ENCODE data around the gene SLC26A2. TPM values are rescaled to one million over a fixed set of nuclear protein-coding genes. Genes with fewer than 3 reads are reported as not detected.

The SLC26A2 gene
- total and polyA plus RNA-seq, 2 experiments from 2014 or later, result 6.2 to 11.1 TPM

- no peaks in the 10 kb centered on the region for H3K9me3 ChIP-seq (ENCODE audit: low read depth)
- H3K4me2 ChIP-seq (ENCODE audit: unreplicated experiment), result peak overlapping the region; percentile 80
- peak overlapping the region; percentile 14; the same call in 1 of the 2 replicates for H3K4me3 ChIP-seq
- peak; percentile 80 for DNase-seq
- TF ChIP-seq EZH2 (IDR thresholded peaks at IDR 0.05; ENCODE audit: insufficient read depth, poor library complexity, severe bottlenecking) (no peak), EZH2phosphoT487 (IDR thresholded peaks at IDR 0.05; ENCODE audit: insufficient read depth, low read depth) (no peak)
- WGBS, 2 experiments (ENCODE audit: low coverage in 1 of 2, low lambda C conversion rate in 2 of 2, missing lambda C conversion rate in 2 of 2), result 17 to 18% methylated on average over 2 of the region's 2 CpGs
- no peaks in the 10 kb centered on the region for H3K9me2 ChIP-seq (ENCODE audit: insufficient read depth)
- in situ Hi-C loops (cut with MboI), result no loop called here
- H3K36me3 ChIP-seq (ENCODE audit: low read depth), result no peaks in the 10 kb centered on the region
- H4K20me1 ChIP-seq (ENCODE audit: insufficient read depth), result no peaks in the 10 kb centered on the region
- peaks cover 31% of the 10 kb centered on the region for H3F3A ChIP-seq (ENCODE audit: insufficient read depth)
- no peaks in the 10 kb centered on the region for H3K27me3 ChIP-seq (replicated peaks; ENCODE audit: insufficient read depth)
- H3K79me2 ChIP-seq (ENCODE audit: insufficient read depth), result no peaks in the 10 kb centered on the region
- peak overlapping the region; percentile 81 for H3K9ac ChIP-seq
- H2AFZ ChIP-seq, result no peak overlapping the region
- peak overlapping the region; percentile 99 for H3K27ac ChIP-seq
- peaks cover 36% of the 10 kb centered on the region for H3K4me1 ChIP-seq (ENCODE audit: insufficient read depth)
Observed at GRCh38 chr5:149938279-149938678, 22.3 kb upstream of the SLC26A2 start.

DNA sequence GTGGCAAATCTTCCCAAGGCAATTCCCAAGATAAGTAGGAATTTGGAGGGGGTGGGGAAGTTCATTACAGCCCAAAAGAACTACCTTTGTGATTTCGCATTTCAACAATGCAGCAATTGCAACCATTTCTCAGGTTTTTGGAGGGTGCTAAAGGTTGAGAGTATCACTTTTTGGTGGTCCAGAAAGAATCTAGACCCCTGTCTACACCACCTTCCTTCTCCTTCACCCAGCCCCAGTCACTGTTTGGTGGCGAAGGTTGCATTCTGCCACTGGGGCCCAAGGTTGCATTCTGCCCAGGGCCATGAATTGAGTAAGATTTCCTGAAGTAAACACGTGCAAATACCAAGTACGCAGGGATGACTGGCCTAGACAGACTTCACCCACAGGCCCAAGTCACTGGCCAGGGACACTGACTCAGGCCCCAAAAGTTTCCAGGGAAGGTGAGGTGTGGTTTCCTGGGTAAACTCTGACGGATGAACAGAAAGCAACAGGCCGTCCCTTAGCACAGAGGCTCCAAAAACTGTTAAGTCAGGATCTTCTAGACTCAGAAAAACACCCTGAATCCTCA is 21.7 kb upstream of the SLC26A2 start:
- WGBS, 2 experiments (ENCODE audit: low coverage in 1 of 2, low lambda C conversion rate in 2 of 2, missing lambda C conversion rate in 2 of 2), result 16 to 23% methylated on average over 6 of the region's 6 CpGs
- no peaks in the 10 kb centered on the region for H3K9me3 ChIP-seq (ENCODE audit: low read depth)
- no peaks in the 10 kb centered on the region for H3K27me3 ChIP-seq (replicated peaks; ENCODE audit: insufficient read depth)
- no peak for TF ChIP-seq EZH2phosphoT487 (IDR thresholded peaks at IDR 0.05; ENCODE audit: insufficient read depth, low read depth)
- no peak for TF ChIP-seq EZH2 (IDR thresholded peaks at IDR 0.05; ENCODE audit: insufficient read depth, poor library complexity, severe bottlenecking)
- in situ Hi-C loops (cut with MboI), result no loop called here
- peak overlapping the region; percentile 80 for H3K4me2 ChIP-seq (ENCODE audit: unreplicated experiment)
- peak overlapping the region; percentile 99 for H3K27ac ChIP-seq
- no peaks in the 10 kb centered on the region for H3K36me3 ChIP-seq (ENCODE audit: low read depth)
- H3K9me2 ChIP-seq (ENCODE audit: insufficient read depth), result no peaks in the 10 kb centered on the region
- H3K4me3 ChIP-seq, result peak overlapping the region; percentile 56
- H2AFZ ChIP-seq, result peak overlapping the region; percentile 70
- H3K9ac ChIP-seq, result peak overlapping the region; percentile 81
- H3F3A ChIP-seq (ENCODE audit: insufficient read depth), result peaks cover 31% of the 10 kb centered on the region
- no peaks in the 10 kb centered on the region for H4K20me1 ChIP-seq (ENCODE audit: insufficient read depth)
- peak; percentile 97 for DNase-seq
- H3K4me1 ChIP-seq (ENCODE audit: insufficient read depth), result peaks cover 36% of the 10 kb centered on the region
- H3K79me2 ChIP-seq (ENCODE audit: insufficient read depth), result no peaks in the 10 kb centered on the region

GRCh38 chr5:149939546-149939945 is 21.0 kb upstream of the SLC26A2 start:
- Histone ChIP-seq H3F3A (ENCODE audit: insufficient read depth) (peaks cover 31% of the 10 kb centered on the region), H4K20me1 (ENCODE audit: insufficient read depth) (no peaks in the 10 kb centered on the region), H3K4me1 (ENCODE audit: insufficient read depth) (peaks cover 36% of the 10 kb centered on the region), H3K9ac (peak overlapping the region; percentile 81), H3K9me2 (ENCODE audit: insufficient read depth) (no peaks in the 10 kb centered on the region), H3K4me2 (ENCODE audit: unreplicated experiment) (peak overlapping the region; percentile 80), H3K27me3 (replicated peaks; ENCODE audit: insufficient read depth) (no peaks in the 10 kb centered on the region), H3K9me3 (ENCODE audit: low read depth) (no peaks in the 10 kb centered on the region), H3K79me2 (ENCODE audit: insufficient read depth) (no peaks in the 10 kb centered on the region), H3K27ac (peak overlapping the region; percentile 99), H3K4me3 (peak overlapping the region; percentile 56), H2AFZ (peak overlapping the region; percentile 70), H3K36me3 (ENCODE audit: low read depth) (no peaks in the 10 kb centered on the region)
- TF ChIP-seq EZH2 (IDR thresholded peaks at IDR 0.05; ENCODE audit: insufficient read depth, poor library complexity, severe bottlenecking), result no peak
- TF ChIP-seq EZH2phosphoT487 (IDR thresholded peaks at IDR 0.05; ENCODE audit: insufficient read depth, low read depth), result no peak
- DNase-seq, result peak; percentile 47
- in situ Hi-C loops (cut with MboI), result no loop called here
- 58 to 59% methylated on average over 6 of the region's 6 CpGs for WGBS, 2 experiments (ENCODE audit: low coverage in 1 of 2, low lambda C conversion rate in 2 of 2, missing lambda C conversion rate in 2 of 2)

- peak overlapping the region; percentile 99 for H3K27ac ChIP-seq
- H3K4me1 ChIP-seq (ENCODE audit: insufficient read depth), result peaks cover 36% of the 10 kb centered on the region
- H3K4me3 ChIP-seq, result no peak overlapping the region
- in situ Hi-C loops (cut with MboI), result no loop called here
- TF ChIP-seq EZH2 (IDR thresholded peaks at IDR 0.05; ENCODE audit: insufficient read depth, poor library complexity, severe bottlenecking), result no peak
- no peak for TF ChIP-seq EZH2phosphoT487 (IDR thresholded peaks at IDR 0.05; ENCODE audit: insufficient read depth, low read depth)
- no peaks in the 10 kb centered on the region for H3K9me3 ChIP-seq (ENCODE audit: low read depth)
- no peaks in the 10 kb centered on the region for H3K36me3 ChIP-seq (ENCODE audit: low read depth)
- peak; percentile 66 for DNase-seq
- no peak overlapping the region for H2AFZ ChIP-seq
- H4K20me1 ChIP-seq (ENCODE audit: insufficient read depth), result no peaks in the 10 kb centered on the region
- H3F3A ChIP-seq (ENCODE audit: insufficient read depth), result peaks cover 31% of the 10 kb centered on the region
- H3K9ac ChIP-seq, result peak overlapping the region; percentile 81
- H3K4me2 ChIP-seq (ENCODE audit: unreplicated experiment), result peak overlapping the region; percentile 80
- 63 to 69% methylated on average over 9 of the region's 9 CpGs for WGBS, 2 experiments (ENCODE audit: low coverage in 1 of 2, low lambda C conversion rate in 2 of 2, missing lambda C conversion rate in 2 of 2)
- H3K79me2 ChIP-seq (ENCODE audit: insufficient read depth), result no peaks in the 10 kb centered on the region
- no peaks in the 10 kb centered on the region for H3K9me2 ChIP-seq (ENCODE audit: insufficient read depth)
- H3K27me3 ChIP-seq (replicated peaks; ENCODE audit: insufficient read depth), result no peaks in the 10 kb centered on the region
Observed at GRCh38 chr5:149940077-149940574, 20.4 kb upstream of the SLC26A2 start.

All from GM23248 (cell line).